HCT116 (cell line): ENCODE data around the gene WASL. TPM values are rescaled to one million over a fixed set of nuclear protein-coding genes. Genes with fewer than 3 reads are reported as not detected.

Source experiments
- ATF3 ChIP-seq: IDR thresholded peaks from 2 replicates; pipeline ENCODE4 v1.6.1; 2012
- CEBPB ChIP-seq: IDR thresholded peaks from 2 replicates; pipeline ENCODE4 v1.6.1; 2012; ENCODE audit warnings: low read depth
- CTCF ChIP-seq, 3 experiments: fragments of 200-600 bp in 1 of 3; sonication (generic) in 1 of 3; IDR thresholded peaks in 2 of 3; conservative IDR thresholded peaks in 1 of 3; 2 replicates each; pipeline ENCODE4 v1.5.1; 2012 to 2017; ENCODE audit warnings: low read depth in 2 of 3, low read length in 2 of 3, antibody characterized with exemption in 1 of 3, borderline replicate concordance in 1 of 3, control low read depth in 1 of 3, mild to moderate bottlenecking in 1 of 3, mixed read lengths in 1 of 3, mixed run types in 1 of 3, moderate library complexity in 1 of 3; ENCODE audit not compliant: insufficient read depth in 1 of 3
- ELF1 ChIP-seq: IDR thresholded peaks from 2 replicates; pipeline ENCODE4 v1.6.1; 2012; ENCODE audit warnings: low read depth, borderline replicate concordance
- FOSL1 ChIP-seq: IDR thresholded peaks from 2 replicates; pipeline ENCODE4 v1.6.1; 2012; ENCODE audit warnings: low read depth
- POLR2A ChIP-seq: IDR thresholded peaks from 2 replicates; pipeline ENCODE4 v1.7.0; 2011; ENCODE audit warnings: borderline replicate concordance; ENCODE audit not compliant: insufficient read depth, insufficient read length; ENCODE audit errors: extremely low read depth
- POLR2AphosphoS5 ChIP-seq: IDR thresholded peaks from 2 replicates; pipeline ENCODE4 v1.6.1; 2011; ENCODE audit warnings: mild to moderate bottlenecking, low read depth, low read length, moderate library complexity
- REST ChIP-seq: IDR thresholded peaks from 2 replicates; pipeline ENCODE4 v1.6.1; 2012; ENCODE audit warnings: low read depth
- SIN3A ChIP-seq: IDR thresholded peaks from 2 replicates; pipeline ENCODE4 v1.6.1; 2012; ENCODE audit warnings: low read depth
- SRF ChIP-seq: IDR thresholded peaks from 2 replicates; pipeline ENCODE4 v1.6.1; 2012; ENCODE audit warnings: low read depth
- YY1 ChIP-seq: IDR thresholded peaks from 2 replicates; pipeline ENCODE4 v1.6.1; 2011; ENCODE audit warnings: low read length, low read depth, moderate library complexity, mild to moderate bottlenecking; ENCODE audit not compliant: insufficient replicate concordance; ENCODE audit errors: extremely low read depth
- ZNF274 ChIP-seq: fragments of 200-500 bp; sonication (Bioruptor generic); IDR thresholded peaks from 2 replicates; pipeline ENCODE4 v1.6.1; 2014; ENCODE audit warnings: mild to moderate bottlenecking, low read depth, low read length, inconsistent platforms
- total RNA-seq: library from RNA; stranded (reverse); gene quantifications from one replicate; pipeline ENCODE4 v1.2.1, GENCODE V29; 2021; ENCODE audit not compliant: unreplicated experiment

Gene WASL
- total RNA-seq, 1 experiment from 2014 or later = 26.2 TPM

GRCh38 chr7:123797673-123798531, 49.1 kb upstream of the WASL start (continued):
- TF ChIP-seq REST (no peak), YY1 (no peak), FOSL1 (peak; percentile 44), ELF1 (no peak), ATF3 (0 out of 2 replicates have a peak, but pooled peaks have one; percentile 51), CEBPB (peak; percentile 98), POLR2AphosphoS5 (0 out of 2 replicates have a peak, but pooled peaks have one; percentile 15), CTCF (IDR thresholded peaks at IDR 0.05 in 2 of 3, conservative IDR thresholded peaks at IDR 0.05 in 1 of 3; ENCODE audit: borderline replicate concordance in 1 of 3, insufficient read depth in 1 of 3, low read depth in 2 of 3, low read length in 2 of 3) (peak; percentile 41 to 85 (median 60); a peak in 4 of 6 replicates), SRF (peak; percentile 44), SIN3A (peak; percentile 66; the same call in 1 of the 2 replicates), ZNF274 (no peak), POLR2A (no peak)
